SK-N-SH (cell line): ENCODE data around the gene WDR41.

Experiments
- CTCF ChIP-seq: fragments of 200-600 bp; sonication (generic); IDR thresholded peaks from 2 replicates; pipeline ENCODE4 v1.6.1; 2017; ENCODE audit warnings: antibody characterized with exemption, mild to moderate bottlenecking, moderate library complexity
- JUND ChIP-seq: IDR thresholded peaks from 2 replicates; pipeline ENCODE4 v1.4.0; 2012
- NFIC ChIP-seq: IDR thresholded peaks from 2 replicates; pipeline ENCODE4 v1.4.0; 2012; ENCODE audit warnings: borderline replicate concordance
- RCOR1 ChIP-seq: fragments of 150-350 bp; IDR thresholded peaks from 2 replicates; pipeline ENCODE4 v1.6.1; 2017; ENCODE audit warnings: antibody characterized with exemption, low read length
- TEAD4 ChIP-seq: IDR thresholded peaks from 2 replicates; pipeline ENCODE4 v1.4.0; 2012; ENCODE audit warnings: mild to moderate bottlenecking, borderline replicate concordance; ENCODE audit not compliant: insufficient read depth
- YY1 ChIP-seq: IDR thresholded peaks from 2 replicates; pipeline ENCODE4 v1.4.0; 2012; ENCODE audit warnings: low read depth, mild to moderate bottlenecking

- TF ChIP-seq RCOR1 (no peak), CTCF (no peak), TEAD4 (no peak), NFIC (no peak), JUND (no peak), YY1 (no peak)
These were observed 47.8 kb downstream of the WDR41 start for GRCh38 chr5:77444356-77444755.
